ENCODE data around the gene GATM. TPM values are rescaled to one million over a fixed set of nuclear protein-coding genes. Genes with fewer than 3 reads are reported as not detected.
"Not testable (repeated sequence)": the region's sequence is repeated elsewhere in the genome, so short reads cannot be mapped to it uniquely, and the experiment has no call there.

GATM gene
- total RNA-seq, 1 experiment from 2014 or later, result not detected

DNA sequence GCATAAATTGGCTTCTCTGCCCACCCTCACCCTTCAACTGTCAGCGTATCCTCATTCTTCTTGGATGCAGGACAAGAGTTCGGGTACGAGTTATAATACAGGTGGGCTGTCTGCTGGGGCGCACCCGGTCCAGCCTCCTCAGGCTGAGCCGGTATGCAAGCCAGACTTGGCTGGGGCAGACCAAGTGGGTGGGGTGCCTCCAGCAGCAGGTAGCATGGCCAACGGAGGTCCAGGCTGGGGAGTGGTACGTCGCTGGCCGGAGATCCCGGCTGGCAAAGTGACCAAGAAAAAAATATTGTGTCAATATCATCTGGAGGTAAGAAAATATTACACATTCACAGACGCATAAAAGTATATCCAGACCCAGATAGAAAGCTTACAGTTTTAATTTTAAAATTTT lies 45.6 kb downstream of the GATM start:
- Histone ChIP-seq H3K4me3 (no peak overlapping the region), H3K27ac (no peak overlapping the region), H3K36me3 (no peaks in the 10 kb centered on the region), H3K4me1 (replicated peaks) (no peaks in the 10 kb centered on the region), H3K27me3 (replicated peaks) (peaks cover 4% of the 10 kb centered on the region; the same call in 1 of the 2 replicates), H3K9me3 (replicated peaks) (no peaks in the 10 kb centered on the region)
- no peak for DNase-seq (ENCODE audit: low read depth in 1 of 2, low spot score in 2 of 2)

DNA sequence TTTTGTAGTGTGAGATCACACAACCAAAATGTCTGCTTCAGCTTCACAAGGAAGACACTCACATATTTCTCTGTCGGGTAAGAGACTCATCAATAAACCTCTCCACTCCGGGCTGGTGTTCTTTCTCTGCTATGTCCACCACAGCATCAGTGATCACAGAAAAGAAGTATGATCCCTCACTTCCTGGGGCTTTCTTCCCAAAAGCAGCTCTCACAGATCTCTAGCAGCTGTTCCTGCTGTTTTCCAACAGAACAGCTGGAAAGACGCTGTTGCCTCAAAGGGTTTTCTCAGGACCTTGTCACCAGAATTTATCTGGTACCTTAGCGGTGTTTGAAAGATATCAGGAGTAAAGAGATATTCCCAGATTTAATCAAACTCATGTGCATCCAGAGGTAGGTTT lies 46.4 kb downstream of the GATM start:
- DNase-seq (ENCODE audit: low read depth in 1 of 2, low spot score in 2 of 2), result no peak
- H3K36me3 ChIP-seq, result no peaks in the 10 kb centered on the region
- H3K4me1 ChIP-seq (replicated peaks), result no peaks in the 10 kb centered on the region
- no peak overlapping the region for H3K4me3 ChIP-seq
- H3K27ac ChIP-seq, result no peak overlapping the region
- H3K27me3 ChIP-seq (replicated peaks), result peaks cover 5% of the 10 kb centered on the region; the same call in 1 of the 2 replicates
- no peaks in the 10 kb centered on the region for H3K9me3 ChIP-seq (replicated peaks)

DNA sequence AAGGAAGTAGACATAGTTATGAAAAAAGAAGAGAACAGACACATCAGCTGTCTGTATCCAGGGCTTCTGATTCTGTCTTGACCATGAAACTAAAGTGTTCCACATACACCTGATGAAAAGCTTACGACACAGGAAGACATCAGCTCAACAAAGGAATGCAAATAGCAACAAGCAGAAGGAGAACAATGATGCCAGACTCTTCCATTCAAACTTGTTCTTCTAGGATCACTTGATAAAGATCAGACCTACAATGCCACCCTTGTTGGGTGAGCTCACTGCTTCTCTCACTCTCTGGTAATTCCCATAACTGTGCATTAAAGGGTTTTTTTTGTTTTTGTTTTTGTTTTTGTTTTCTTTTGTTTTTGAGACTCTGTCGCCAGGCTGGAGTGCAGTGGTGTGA lies 49.7 kb downstream of the GATM start:
- H3K27ac ChIP-seq, result no peak overlapping the region
- H3K4me3 ChIP-seq, result no peak overlapping the region
- H3K36me3 ChIP-seq, result no peaks in the 10 kb centered on the region
- DNase-seq (ENCODE audit: low read depth in 1 of 2, low spot score in 2 of 2), result no peak
- H3K4me1 ChIP-seq (replicated peaks), result no peaks in the 10 kb centered on the region
- peaks cover 6% of the 10 kb centered on the region; the same call in 1 of the 2 replicates for H3K27me3 ChIP-seq (replicated peaks)
- H3K9me3 ChIP-seq (replicated peaks), result no peaks in the 10 kb centered on the region

DNA sequence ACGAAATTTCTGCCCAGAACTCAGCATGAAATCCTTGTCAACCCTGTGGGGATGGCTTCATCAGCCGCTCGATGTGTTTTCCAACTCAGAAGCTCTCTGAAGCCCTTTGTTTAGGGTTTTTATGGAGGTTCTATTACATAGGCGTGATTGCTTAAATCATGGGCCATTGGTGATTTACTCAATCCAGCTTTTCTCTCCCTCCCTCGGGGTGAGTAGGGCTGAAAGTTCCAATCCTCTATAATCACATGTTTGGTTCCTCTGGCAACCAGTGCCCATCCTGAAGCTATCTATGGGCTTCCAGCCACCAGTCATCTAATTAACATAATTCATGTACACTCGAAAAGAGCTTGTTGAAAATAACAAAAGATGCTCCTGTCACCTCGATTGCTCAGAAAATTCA lies 51.6 kb downstream of the GATM start:
- Histone ChIP-seq H3K4me1 (replicated peaks) (no peaks in the 10 kb centered on the region), H3K27ac (no peak overlapping the region), H3K9me3 (replicated peaks) (no peaks in the 10 kb centered on the region), H3K4me3 (no peak overlapping the region), H3K27me3 (replicated peaks) (peaks cover 6% of the 10 kb centered on the region; the same call in 1 of the 2 replicates), H3K36me3 (no peaks in the 10 kb centered on the region)
- DNase-seq (ENCODE audit: low read depth in 1 of 2, low spot score in 2 of 2), result no peak

DNA sequence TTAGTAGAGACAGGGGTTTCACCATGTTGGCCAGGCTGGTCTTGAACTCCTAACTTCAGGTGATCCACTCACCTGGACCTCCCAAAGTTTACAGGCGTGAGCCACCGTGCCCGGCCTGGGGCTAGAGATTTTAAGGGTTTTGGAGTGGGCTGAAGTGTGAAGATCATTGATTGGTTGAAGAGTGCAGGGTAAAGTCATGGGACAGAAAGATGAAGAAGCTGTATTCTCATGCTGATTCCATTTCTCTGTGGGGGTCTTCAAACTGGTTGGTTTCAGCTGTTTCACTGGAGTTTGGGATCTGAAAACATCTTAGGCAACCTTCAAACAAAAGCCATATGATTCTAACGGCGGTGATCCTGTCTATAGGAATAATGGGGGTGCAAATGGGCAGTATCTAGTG lies 52.1 kb downstream of the GATM start:
- peaks cover 6% of the 10 kb centered on the region; the same call in 1 of the 2 replicates for H3K27me3 ChIP-seq (replicated peaks)
- no peak for DNase-seq (ENCODE audit: low read depth in 1 of 2, low spot score in 2 of 2)
- H3K36me3 ChIP-seq, result no peaks in the 10 kb centered on the region
- no peak overlapping the region for H3K27ac ChIP-seq
- H3K4me1 ChIP-seq (replicated peaks), result no peaks in the 10 kb centered on the region
- no peak overlapping the region for H3K4me3 ChIP-seq
- no peaks in the 10 kb centered on the region for H3K9me3 ChIP-seq (replicated peaks)

DNA sequence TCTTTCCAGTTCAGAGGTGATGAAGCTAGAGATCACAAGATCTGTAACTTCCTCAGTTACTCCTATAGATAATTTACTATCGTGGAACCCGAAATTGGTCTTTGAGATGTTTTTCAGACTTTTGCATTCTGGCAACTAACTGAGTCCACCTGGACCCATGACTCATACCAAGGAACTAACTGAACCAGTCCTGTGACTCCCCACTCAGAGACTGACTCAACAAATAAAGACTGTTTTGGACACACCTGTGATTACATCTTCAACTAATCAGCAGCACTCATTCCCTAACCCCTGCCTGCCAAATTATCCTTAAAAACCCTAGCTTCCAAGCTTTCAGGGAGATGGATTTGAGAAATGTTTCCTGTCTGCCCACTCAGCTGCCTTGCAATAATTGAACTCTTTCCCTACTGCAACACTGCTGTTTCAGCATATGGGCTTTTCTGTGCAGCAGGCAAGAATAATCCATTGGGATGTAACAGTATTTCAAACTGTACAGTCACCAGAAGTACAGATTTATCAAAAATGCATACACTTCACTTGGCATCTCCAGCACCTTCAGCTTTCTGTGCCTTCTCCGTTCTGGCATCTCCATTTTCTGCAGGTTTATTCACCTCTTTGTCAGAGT lies 57.7 kb downstream of the GATM start:
- H3K4me3 ChIP-seq, result no peak overlapping the region
- no peak overlapping the region for H3K27ac ChIP-seq
- DNase-seq (ENCODE audit: low read depth in 1 of 2, low spot score in 2 of 2), result no peak

DNA sequence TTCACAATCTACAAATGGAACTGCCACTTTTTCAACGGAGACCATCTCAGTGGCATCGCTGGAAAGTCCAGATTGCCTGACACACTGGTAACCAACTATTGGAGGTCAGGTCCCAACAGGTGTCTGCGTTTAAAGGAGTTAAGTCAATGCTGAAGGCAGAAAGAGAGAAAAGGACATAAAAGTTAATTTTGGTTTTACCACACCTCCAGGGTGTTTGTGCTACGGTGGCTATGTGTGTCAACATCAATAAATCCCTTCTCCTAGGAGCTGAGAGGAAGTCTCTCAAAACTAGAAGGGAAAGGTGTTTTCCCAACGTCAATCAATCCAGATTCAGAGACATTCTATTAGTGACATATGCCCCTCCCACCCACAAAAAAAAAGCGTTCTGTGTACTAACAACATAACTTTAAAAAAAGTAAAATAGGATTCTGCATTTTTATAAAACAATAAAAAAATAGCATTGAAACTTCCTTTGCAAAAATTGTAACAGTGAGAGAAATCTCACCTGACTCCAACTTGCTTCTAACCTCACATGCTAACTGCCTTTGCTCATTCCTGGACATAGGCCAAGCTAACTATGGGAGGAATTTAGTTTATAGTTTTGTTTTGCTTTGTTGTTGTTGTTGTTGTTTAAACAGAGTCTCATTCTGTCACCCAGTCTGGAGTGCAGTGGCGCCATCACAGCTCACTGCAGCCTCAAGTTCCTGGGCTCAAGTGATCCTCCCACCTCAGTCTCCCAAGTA lies 58.7 kb downstream of the GATM start:
- H3K9me3 ChIP-seq (replicated peaks), result no peaks in the 10 kb centered on the region
- no peaks in the 10 kb centered on the region; the same call in 1 of the 2 replicates for H3K27me3 ChIP-seq (replicated peaks)
- H3K4me3 ChIP-seq, result no peak overlapping the region
- no peak overlapping the region for H3K27ac ChIP-seq
- no peaks in the 10 kb centered on the region for H3K4me1 ChIP-seq (replicated peaks)
- no peak for DNase-seq (ENCODE audit: low read depth in 1 of 2, low spot score in 2 of 2)
- no peaks in the 10 kb centered on the region for H3K36me3 ChIP-seq

More for the DNA sequence above, 57.7 kb downstream of the GATM start:
- Histone ChIP-seq H3K27me3 (replicated peaks) (no peaks in the 10 kb centered on the region; the same call in 1 of the 2 replicates), H3K9me3 (replicated peaks) (no peaks in the 10 kb centered on the region), H3K4me1 (replicated peaks) (no peaks in the 10 kb centered on the region), H3K36me3 (no peaks in the 10 kb centered on the region)

DNA sequence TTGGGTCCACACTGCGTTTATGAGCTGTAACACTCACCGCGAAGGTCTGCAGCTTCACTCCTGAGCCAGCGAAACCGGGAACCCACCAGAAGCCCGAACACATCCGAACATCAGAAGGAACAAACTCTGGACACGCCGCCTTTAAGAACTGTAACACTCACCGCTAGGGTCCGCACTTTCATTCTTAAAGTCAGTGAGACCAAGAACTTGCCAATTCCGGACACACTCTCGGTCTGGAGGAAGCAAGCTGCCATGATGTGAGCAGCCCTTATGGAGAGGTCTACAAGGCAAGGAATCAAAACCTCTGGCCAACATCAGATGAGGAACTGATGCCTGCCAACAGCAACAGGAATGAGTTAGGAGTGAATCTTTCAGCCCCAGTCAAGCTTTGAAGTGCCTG lies 63.4 kb downstream of the GATM start:
- no peaks in the 10 kb centered on the region for H3K36me3 ChIP-seq
- no peaks in the 10 kb centered on the region for H3K9me3 ChIP-seq (replicated peaks)
- no peak overlapping the region for H3K4me3 ChIP-seq
- H3K27me3 ChIP-seq (replicated peaks), result peaks cover 2% of the 10 kb centered on the region; the same call in 1 of the 2 replicates
- no peak for DNase-seq (ENCODE audit: low read depth in 1 of 2, low spot score in 2 of 2)
- H3K27ac ChIP-seq, result no peak overlapping the region
- no peaks in the 10 kb centered on the region for H3K4me1 ChIP-seq (replicated peaks)

DNA sequence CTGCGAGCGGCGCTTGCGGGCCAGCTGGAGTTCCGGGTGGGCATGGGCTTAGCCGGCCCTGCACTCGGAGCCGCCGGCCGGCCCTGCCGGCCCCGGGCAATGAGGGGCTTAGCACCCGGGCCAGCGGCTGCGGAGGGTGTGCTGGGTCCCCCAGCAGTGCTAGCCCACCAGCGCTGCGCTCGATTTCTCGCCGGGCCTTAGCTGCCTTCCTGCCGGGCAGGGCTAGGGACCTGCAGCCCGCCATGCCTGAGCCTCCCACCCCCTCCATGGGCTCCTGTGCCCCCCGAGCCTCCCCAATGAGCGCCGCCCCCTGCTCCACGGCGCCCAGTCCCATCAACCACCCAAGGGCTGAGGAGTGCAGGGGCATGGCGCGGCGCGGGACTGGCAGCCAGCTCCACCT lies 64.2 kb downstream of the GATM start:
- not testable (repeated sequence) for H3K4me3 ChIP-seq; H3K36me3 ChIP-seq; H3K4me1 ChIP-seq (replicated peaks); H3K27ac ChIP-seq; H3K27me3 ChIP-seq (replicated peaks); DNase-seq (ENCODE audit: low read depth in 1 of 2, low spot score in 2 of 2); H3K9me3 ChIP-seq (replicated peaks)

Other genes starting within 250 kb of the GATM start
- not detected in 2 replicates for gene DUOXA1, start 248.7 kb downstream of the GATM start, total RNA-seq (2014; rRNA removed; shearing (Covaris generic))
- gene DUOX1, start 248.6 kb downstream of the GATM start, total RNA-seq (2014; rRNA removed; shearing (Covaris generic)), result not detected in 2 replicates
- 2.0 TPM in 1 of 2 replicates, not detected in the other for gene SHF, start 190.6 kb downstream of the GATM start, total RNA-seq (2014; rRNA removed; shearing (Covaris generic))
- not detected in 2 replicates for gene SLC28A2, start 126.3 kb downstream of the GATM start, total RNA-seq (2014; rRNA removed; shearing (Covaris generic))
- gene SLC30A4, start 144.2 kb upstream of the GATM start, total RNA-seq (2014; rRNA removed; shearing (Covaris generic)), result 3.7 and 5.8 TPM in 2 replicates
- gene BLOC1S6, start 208.8 kb upstream of the GATM start, total RNA-seq (2014; rRNA removed; shearing (Covaris generic)), result 83.1 and 92.2 TPM in 2 replicates

Data from SJSA1 (cell line).